Measurements from ENCODE around the gene UGT2B17.

GRCh38 chr4:68581383-68582338 lies 5.5 kb upstream of the UGT2B17 start:
- no peak for TF ChIP-seq CTCF (IDR thresholded peaks at IDR 0.05)
- no peak for TF ChIP-seq POLR2A (IDR thresholded peaks at IDR 0.05)
